ENCODE data around the gene MIF.
"Not testable (repeated sequence)": the region's sequence is repeated elsewhere in the genome, so short reads cannot be mapped to it uniquely, and the experiment has no call there.

Gene MIF

DNA sequence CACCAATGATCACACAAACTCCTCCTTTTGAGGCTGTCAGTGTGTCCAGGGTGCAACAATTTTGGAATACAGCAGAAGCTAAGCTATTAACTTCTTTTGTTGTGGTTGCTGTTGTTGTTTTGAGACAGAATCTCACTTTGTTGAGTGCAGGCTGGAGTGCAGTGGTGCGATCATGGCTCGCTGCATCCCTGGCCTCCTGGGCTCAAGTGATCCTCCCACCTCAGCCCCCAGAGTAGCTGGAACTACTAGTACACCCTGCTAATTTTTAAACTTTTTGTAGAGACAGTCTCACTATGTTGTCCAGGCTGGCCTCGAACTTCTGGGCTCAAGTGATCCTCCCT lies 44.8 kb downstream of the MIF start:
- no peaks in the 10 kb centered on the region for H3K27me3 ChIP-seq (ENCODE audit: insufficient read depth, low read length, poor library complexity)
- no peaks in the 10 kb centered on the region for H3K79me2 ChIP-seq (ENCODE audit: insufficient read depth, low read length)
- H2AFZ ChIP-seq (ENCODE audit: low read depth, low read length), result no peak overlapping the region
- H3K4me2 ChIP-seq (ENCODE audit: insufficient read depth, low read length), result no peak overlapping the region
- H3K36me3 ChIP-seq (ENCODE audit: insufficient read depth, low read length), result no peaks in the 10 kb centered on the region
- no peak for ATAC-seq (ENCODE audit: insufficient read depth, low read depth)
- H3K27ac ChIP-seq (ENCODE audit: low read length), result no peak overlapping the region
- H3K9ac ChIP-seq (ENCODE audit: low read depth, low read length), result no peak overlapping the region
- no peaks in the 10 kb centered on the region for H3K9me3 ChIP-seq (ENCODE audit: insufficient read depth, low read length, severe bottlenecking)
- H4K20me1 ChIP-seq (ENCODE audit: insufficient read depth, low read length), result no peaks in the 10 kb centered on the region
- no peak for DNase-seq
- H3K4me1 ChIP-seq (ENCODE audit: insufficient read depth, low read length), result no peaks in the 10 kb centered on the region
- H3K4me3 ChIP-seq (ENCODE audit: low read depth in 1 of 2, low read length in 2 of 2), result no peak overlapping the region
- no peak for TF ChIP-seq EZH2 (IDR thresholded peaks at IDR 0.05; ENCODE audit: borderline replicate concordance, low read depth, low read length, severe bottlenecking)
- TF ChIP-seq CTCF (IDR thresholded peaks at IDR 0.05; ENCODE audit: borderline replicate concordance, extremely low read depth, low read length, poor library complexity, severe bottlenecking), result no peak

GRCh38 chr22:23940166-23940565 lies 46.0 kb downstream of the MIF start:
- H3K4me3 ChIP-seq (ENCODE audit: low read depth in 1 of 2, low read length in 2 of 2); H3K9me3 ChIP-seq (ENCODE audit: insufficient read depth, low read length, severe bottlenecking); ATAC-seq (ENCODE audit: insufficient read depth, low read depth); H3K79me2 ChIP-seq (ENCODE audit: insufficient read depth, low read length); H3K36me3 ChIP-seq (ENCODE audit: insufficient read depth, low read length); H3K27ac ChIP-seq (ENCODE audit: low read length); H3K4me2 ChIP-seq (ENCODE audit: insufficient read depth, low read length); H3K27me3 ChIP-seq (ENCODE audit: insufficient read depth, low read length, poor library complexity); DNase-seq; H3K9ac ChIP-seq (ENCODE audit: low read depth, low read length); H3K4me1 ChIP-seq (ENCODE audit: insufficient read depth, low read length); H2AFZ ChIP-seq (ENCODE audit: low read depth, low read length); H4K20me1 ChIP-seq (ENCODE audit: insufficient read depth, low read length): not testable (repeated sequence)
